DOHH2 (cell line): ENCODE measurements around the gene TMEM131.
"Not testable (repeated sequence)": the region's sequence is repeated elsewhere in the genome, so short reads cannot be mapped to it uniquely, and the experiment has no call there.

ENCODE experiments used
- H3F3A ChIP-seq: fragments of 200-600 bp; sonication (generic), shearing (Covaris generic); 2 replicates; pipeline ENCODE4 v1.6.0; 2016; ENCODE audit warnings: antibody characterized with exemption, mild to moderate bottlenecking; ENCODE audit not compliant: control insufficient read depth, insufficient read depth
- H3K27ac ChIP-seq: fragments of 200-600 bp; sonication (generic); 2 replicates; pipeline ENCODE4 v1.5.1; 2014; ENCODE audit warnings: low read depth, mild to moderate bottlenecking, low read length, moderate library complexity
- H3K27me3 ChIP-seq: fragments of 200-600 bp; sonication (generic); 2 replicates; pipeline ENCODE4 v1.6.1; 2014; ENCODE audit warnings: mild to moderate bottlenecking, low read length, mixed read lengths; ENCODE audit not compliant: control insufficient read depth
- H3K36me3 ChIP-seq: fragments of 200-600 bp; sonication (generic); 2 replicates; pipeline ENCODE4 v1.6.1; 2014; ENCODE audit warnings: mild to moderate bottlenecking, low read length, moderate library complexity, mixed read lengths; ENCODE audit not compliant: control insufficient read depth
- H3K4me1 ChIP-seq: fragments of 200-600 bp; sonication (generic); 2 replicates; pipeline ENCODE4 v1.6.1; 2014; ENCODE audit warnings: mild to moderate bottlenecking, low read length, mixed read lengths; ENCODE audit not compliant: control insufficient read depth
- H3K4me2 ChIP-seq: fragments of 200-600 bp; sonication (generic); 2 replicates; pipeline ENCODE4 v1.6.0; 2014; ENCODE audit warnings: mild to moderate bottlenecking, low read length, moderate library complexity
- H3K4me3 ChIP-seq: fragments of 200-600 bp; sonication (generic); 2 replicates; pipeline ENCODE4 v1.5.1; 2014; ENCODE audit warnings: mild to moderate bottlenecking, low read length, mixed read lengths
- H3K79me2 ChIP-seq: fragments of 200-600 bp; sonication (generic); 2 replicates; pipeline ENCODE4 v1.6.1; 2014; ENCODE audit warnings: mild to moderate bottlenecking, low read length, mixed read lengths; ENCODE audit not compliant: control insufficient read depth
- H3K9me2 ChIP-seq: fragments of 200-600 bp; sonication (generic); replicated peaks from 2 replicates; pipeline ENCODE4 v1.6.1; 2014; ENCODE audit warnings: mild to moderate bottlenecking, low read length, mixed read lengths; ENCODE audit not compliant: control insufficient read depth
- H3K9me3 ChIP-seq: fragments of 200-600 bp; sonication (generic); 2 replicates; pipeline ENCODE4 v1.6.1; 2014; ENCODE audit warnings: antibody characterized with exemption, low read length, mixed read lengths; ENCODE audit not compliant: control insufficient read depth, insufficient read depth
- H4K20me1 ChIP-seq: fragments of 200-600 bp; sonication (generic); 2 replicates; pipeline ENCODE4 v1.6.0; 2014; ENCODE audit warnings: low read depth, mild to moderate bottlenecking, antibody characterized with exemption, low read length, moderate library complexity; ENCODE audit not compliant: control insufficient read depth, insufficient read depth
- CTCF ChIP-seq: fragments of 200-600 bp; sonication (generic); IDR thresholded peaks from one replicate; pipeline ENCODE4 v1.5.1; 2014; ENCODE audit warnings: antibody characterized with exemption, mild to moderate bottlenecking, low read depth, low read length; ENCODE audit not compliant: poor library complexity, severe bottlenecking
- EZH2phosphoT487 ChIP-seq: fragments of 200-600 bp; sonication (generic); IDR thresholded peaks from 2 replicates; pipeline ENCODE4 v1.6.1; 2017; ENCODE audit warnings: borderline replicate concordance, mild to moderate bottlenecking, antibody characterized with exemption, low read length, moderate library complexity, mixed read lengths

The TMEM131 gene

GRCh38 chr2:97878865-97879264 lies 116.9 kb downstream of the TMEM131 start:
- TF ChIP-seq CTCF = no peak
- TF ChIP-seq EZH2phosphoT487 = no peak
- H4K20me1 ChIP-seq = no peaks in the 10 kb centered on the region
- H3K9me2 ChIP-seq = no peaks in the 10 kb centered on the region
- no peak overlapping the region for H3K4me3 ChIP-seq
- peaks cover 8% of the 10 kb centered on the region for H3K36me3 ChIP-seq
- 0 out of 2 replicates have a peak, but pooled peaks cover 3% of the 10 kb centered on the region for H3K9me3 ChIP-seq
- no peaks in the 10 kb centered on the region; the same call in 1 of the 2 replicates for H3F3A ChIP-seq
- H3K4me2 ChIP-seq = no peak overlapping the region
- no peaks in the 10 kb centered on the region for H3K4me1 ChIP-seq
- no peaks in the 10 kb centered on the region for H3K27me3 ChIP-seq
- no peak overlapping the region for H3K27ac ChIP-seq
- H3K79me2 ChIP-seq = peaks cover 19% of the 10 kb centered on the region

GRCh38 chr2:97878317-97878716 lies 117.4 kb downstream of the TMEM131 start:
- not testable (repeated sequence) for H4K20me1 ChIP-seq, H3K4me3 ChIP-seq, H3K4me2 ChIP-seq, H3K27ac ChIP-seq, H3K4me1 ChIP-seq, H3F3A ChIP-seq, H3K27me3 ChIP-seq, H3K9me3 ChIP-seq, H3K9me2 ChIP-seq
- Histone ChIP-seq H3K36me3 (peaks cover 13% of the 10 kb centered on the region), H3K79me2 (peaks cover 19% of the 10 kb centered on the region)

- H3K9me2 ChIP-seq = no peaks in the 10 kb centered on the region
- peaks cover 28% of the 10 kb centered on the region for H3K4me1 ChIP-seq
- H3F3A ChIP-seq = no peaks in the 10 kb centered on the region
- no peak for TF ChIP-seq CTCF
- TF ChIP-seq EZH2phosphoT487 = no peak
- no peak overlapping the region for H3K4me3 ChIP-seq
- no peak overlapping the region for H3K27ac ChIP-seq
- H3K36me3 ChIP-seq = peaks cover 25% of the 10 kb centered on the region
- peaks cover 13% of the 10 kb centered on the region; the same call in 1 of the 2 replicates for H3K9me3 ChIP-seq
- peaks cover 20% of the 10 kb centered on the region for H3K79me2 ChIP-seq
- no peaks in the 10 kb centered on the region for H3K27me3 ChIP-seq
- no peaks in the 10 kb centered on the region for H4K20me1 ChIP-seq
- no peak overlapping the region for H3K4me2 ChIP-seq
These were observed 124.5 kb downstream of the TMEM131 start for GRCh38 chr2:97871096-97871780.

GRCh38 chr2:97870396-97870843 lies 125.3 kb downstream of the TMEM131 start:
- Histone ChIP-seq H3K79me2 (peaks cover 16% of the 10 kb centered on the region), H4K20me1 (no peaks in the 10 kb centered on the region), H3K4me2 (no peak overlapping the region), H3K27ac (no peak overlapping the region), H3K4me3 (no peak overlapping the region), H3K4me1 (peaks cover 28% of the 10 kb centered on the region), H3K9me3 (peaks cover 13% of the 10 kb centered on the region; the same call in 1 of the 2 replicates), H3K36me3 (peaks cover 25% of the 10 kb centered on the region), H3K27me3 (no peaks in the 10 kb centered on the region), H3K9me2 (no peaks in the 10 kb centered on the region), H3F3A (no peaks in the 10 kb centered on the region)
- no peak for TF ChIP-seq EZH2phosphoT487
- TF ChIP-seq CTCF = no peak
